Jurkat, Clone E6-1 (cell line): ENCODE results near the gene SRGAP1.
"Not testable (repeated sequence)": the region's sequence is repeated elsewhere in the genome, so short reads cannot be mapped to it uniquely, and the experiment has no call there.

ENCODE experiments used
- DNase-seq: peaks from one replicate; pipeline ENCODE4 v3.0.0-alpha.2; 2011; ENCODE audit warnings: low read depth, low spot score
- H3K4me3 ChIP-seq: 2 replicates; pipeline ENCODE4 v1.5.1; 2011; ENCODE audit warnings: mild to moderate bottlenecking, low read length, control low read depth, moderate library complexity

SRGAP1 gene

GRCh38 chr12:64122154-64122553 is 277.7 kb downstream of the SRGAP1 start:
- H3K4me3 ChIP-seq, result no peak overlapping the region

DNA sequence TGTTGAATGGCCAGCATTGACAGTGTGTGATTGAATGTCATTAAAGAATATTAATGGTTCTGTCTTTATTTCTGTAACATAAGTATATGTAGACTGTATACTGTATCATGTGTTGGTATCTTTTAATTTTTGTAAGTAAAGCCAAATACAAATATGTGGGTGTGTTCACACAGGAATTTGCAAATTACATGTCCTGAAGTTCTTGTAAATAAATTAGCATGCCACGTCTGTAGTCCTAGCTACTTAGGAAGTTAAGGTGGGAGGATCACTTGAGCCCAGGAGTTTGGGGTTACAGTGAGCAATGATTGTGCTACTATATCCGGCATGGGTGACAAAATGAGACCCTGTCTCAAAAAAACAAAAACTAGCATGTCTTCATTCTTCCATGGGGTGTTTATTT is 278.5 kb downstream of the SRGAP1 start:
- no peak for DNase-seq
- no peak overlapping the region for H3K4me3 ChIP-seq

More at GRCh38 chr12:64122154-64122553, 277.7 kb downstream of the SRGAP1 start:
- DNase-seq, result no peak

DNA sequence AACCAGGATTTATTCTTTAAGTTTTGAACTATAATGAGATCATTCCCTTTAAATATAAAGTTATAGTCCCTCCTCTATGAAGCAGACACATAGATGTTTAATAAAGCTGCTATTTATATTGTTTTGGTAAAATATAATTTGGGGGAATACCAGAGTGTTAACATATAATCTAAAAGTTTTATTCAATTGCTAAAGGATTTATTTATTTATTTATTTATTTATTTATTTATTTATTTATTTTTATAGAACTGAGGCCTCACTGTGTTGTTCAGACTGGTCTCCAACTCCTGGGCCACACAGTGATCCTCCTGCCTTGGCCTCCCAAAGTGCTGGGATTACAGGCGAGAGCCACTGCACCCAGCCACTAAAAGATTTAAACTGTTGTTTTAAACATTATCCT is 278.9 kb downstream of the SRGAP1 start:
- H3K4me3 ChIP-seq, result no peak overlapping the region
- DNase-seq, result no peak

DNA sequence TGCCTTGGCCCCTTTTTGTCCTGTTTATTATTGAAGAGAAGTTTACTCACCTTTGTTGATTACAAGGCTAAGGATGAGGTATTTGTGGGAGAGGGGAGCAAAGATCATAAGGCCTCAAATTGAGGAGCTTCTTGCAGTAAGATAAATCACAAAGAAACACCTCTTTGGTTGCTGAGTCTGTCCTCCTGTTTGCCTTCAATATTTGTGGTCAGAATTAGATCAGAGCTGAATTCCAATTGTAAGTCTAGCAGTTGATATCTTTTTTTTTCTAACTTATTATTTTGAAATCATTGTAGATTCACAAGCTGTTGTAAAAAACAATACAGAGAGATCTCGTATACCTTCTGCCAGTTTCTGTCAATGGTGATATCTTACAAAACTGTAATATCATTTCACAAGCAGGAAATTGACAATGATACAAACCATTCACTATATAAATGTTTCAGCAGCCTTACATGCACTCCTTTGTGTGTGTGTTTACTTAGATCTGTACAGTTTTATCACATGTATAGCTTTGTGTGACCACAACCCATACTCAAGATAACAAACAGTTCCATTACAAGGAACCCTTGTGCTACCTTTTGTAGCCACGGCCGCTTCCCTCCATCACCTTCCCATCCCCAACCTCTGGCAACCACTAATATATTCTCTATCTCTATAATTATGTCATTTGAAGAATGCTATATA is 280.2 kb downstream of the SRGAP1 start:
- no peak for DNase-seq
- no peak overlapping the region for H3K4me3 ChIP-seq

DNA sequence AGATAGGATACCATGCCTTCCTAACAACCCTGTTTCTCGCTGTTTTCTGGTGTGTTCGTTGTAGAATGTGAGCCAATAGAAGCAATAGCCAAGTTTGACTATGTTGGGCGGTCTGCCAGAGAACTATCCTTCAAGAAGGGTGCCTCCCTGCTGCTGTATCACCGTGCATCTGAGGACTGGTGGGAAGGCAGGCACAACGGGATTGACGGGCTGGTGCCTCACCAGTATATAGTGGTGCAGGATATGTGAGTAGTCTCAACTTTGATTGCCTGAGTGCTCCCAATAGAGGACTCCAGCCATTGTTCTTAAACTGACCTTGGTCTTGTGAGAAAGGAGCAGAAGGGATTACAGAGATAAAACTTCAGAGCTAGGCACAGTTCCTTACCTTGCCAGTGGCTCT is 281.4 kb downstream of the SRGAP1 start:
- no peak for DNase-seq

DNA sequence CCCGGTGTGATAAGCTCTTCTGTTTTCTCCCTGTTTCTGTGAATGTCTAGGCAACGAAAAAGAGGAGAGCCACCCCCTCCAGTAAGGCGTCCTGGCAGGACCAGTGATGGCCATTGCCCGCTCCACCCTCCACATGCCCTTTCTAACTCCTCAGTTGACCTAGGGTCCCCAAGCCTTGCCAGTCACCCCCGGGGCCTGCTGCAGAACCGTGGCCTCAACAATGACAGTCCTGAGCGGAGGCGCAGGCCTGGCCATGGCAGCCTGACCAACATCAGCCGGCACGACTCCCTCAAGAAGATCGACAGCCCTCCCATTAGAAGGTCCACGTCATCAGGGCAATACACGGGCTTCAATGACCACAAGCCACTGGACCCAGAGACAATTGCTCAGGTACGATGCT is 283.3 kb downstream of the SRGAP1 start:
- DNase-seq, result no peak
- H3K4me3 ChIP-seq, result no peak overlapping the region

More for the DNA sequence above, 281.4 kb downstream of the SRGAP1 start:
- H3K4me3 ChIP-seq, result no peak overlapping the region

- no peak for DNase-seq
- no peak overlapping the region for H3K4me3 ChIP-seq
These were observed 283.9 kb downstream of the SRGAP1 start for GRCh38 chr12:64128366-64128765.

- not testable (repeated sequence) for DNase-seq, H3K4me3 ChIP-seq
These were observed 286.0 kb downstream of the SRGAP1 start for GRCh38 chr12:64130476-64130875.

DNA sequence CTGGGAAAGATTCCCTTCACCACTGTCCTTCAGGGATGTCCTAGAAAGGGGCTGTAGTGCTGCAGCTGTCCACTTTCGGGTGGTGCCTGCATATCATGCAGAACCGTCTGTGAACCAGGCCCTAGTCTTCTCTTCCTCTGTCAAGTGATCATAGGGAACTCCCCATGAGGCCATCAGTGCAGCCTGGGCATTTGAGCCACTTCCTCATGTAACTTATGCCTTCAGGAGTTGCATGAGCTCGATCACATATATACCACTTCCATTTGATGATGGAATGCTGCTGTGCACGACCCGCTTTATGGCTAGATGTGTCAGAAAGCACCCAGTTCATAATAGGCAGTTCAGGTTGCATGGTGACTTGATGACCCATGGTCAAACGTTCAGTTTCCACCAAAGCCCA is 287.0 kb downstream of the SRGAP1 start:
- not testable (repeated sequence) for H3K4me3 ChIP-seq, DNase-seq

GRCh38 chr12:64132672-64133071 is 288.2 kb downstream of the SRGAP1 start:
- DNase-seq, H3K4me3 ChIP-seq: not testable (repeated sequence)

- DNase-seq, result no peak
- H3K4me3 ChIP-seq, result no peak overlapping the region
These were observed 292.6 kb downstream of the SRGAP1 start for GRCh38 chr12:64137117-64137516.

DNA sequence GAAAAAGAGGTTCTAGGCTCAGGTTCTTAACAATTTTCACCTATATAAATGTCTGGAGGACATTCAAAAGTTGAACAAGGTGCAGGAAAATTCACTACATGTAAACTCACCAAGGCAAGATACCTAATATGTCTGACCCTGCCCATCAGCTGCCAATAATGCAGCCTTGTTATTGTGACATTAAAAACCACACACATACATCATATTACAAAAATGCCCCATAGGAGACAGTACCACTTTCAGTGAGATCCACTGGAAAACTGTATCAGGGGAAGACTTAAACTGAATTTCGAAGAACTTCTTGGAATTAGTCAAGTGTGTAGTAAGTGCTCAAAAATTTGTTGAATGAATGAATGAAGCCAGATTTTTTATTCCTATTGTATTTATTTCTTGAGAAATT is 294.5 kb downstream of the SRGAP1 start:
- DNase-seq, result no peak
- no peak overlapping the region for H3K4me3 ChIP-seq

GRCh38 chr12:64142382-64142781 is 297.9 kb downstream of the SRGAP1 start:
- H3K4me3 ChIP-seq, result no peak overlapping the region
- no peak for DNase-seq

- no peak for DNase-seq
- no peak overlapping the region for H3K4me3 ChIP-seq
These were observed 298.3 kb downstream of the SRGAP1 start for GRCh38 chr12:64142784-64143183.

- no peak for DNase-seq
- no peak overlapping the region for H3K4me3 ChIP-seq
These were observed 300.7 kb downstream of the SRGAP1 start for GRCh38 chr12:64145226-64145625.

GRCh38 chr12:64147011-64147631 is 302.6 kb downstream of the SRGAP1 start:
- DNase-seq, result no peak
- no peak overlapping the region for H3K4me3 ChIP-seq

- H3K4me3 ChIP-seq, result no peak overlapping the region
- no peak for DNase-seq
These were observed 303.4 kb downstream of the SRGAP1 start for GRCh38 chr12:64147875-64148274.

- no peak for DNase-seq
- no peak overlapping the region for H3K4me3 ChIP-seq
These were observed 310.2 kb downstream of the SRGAP1 start for GRCh38 chr12:64154677-64155076.

DNA sequence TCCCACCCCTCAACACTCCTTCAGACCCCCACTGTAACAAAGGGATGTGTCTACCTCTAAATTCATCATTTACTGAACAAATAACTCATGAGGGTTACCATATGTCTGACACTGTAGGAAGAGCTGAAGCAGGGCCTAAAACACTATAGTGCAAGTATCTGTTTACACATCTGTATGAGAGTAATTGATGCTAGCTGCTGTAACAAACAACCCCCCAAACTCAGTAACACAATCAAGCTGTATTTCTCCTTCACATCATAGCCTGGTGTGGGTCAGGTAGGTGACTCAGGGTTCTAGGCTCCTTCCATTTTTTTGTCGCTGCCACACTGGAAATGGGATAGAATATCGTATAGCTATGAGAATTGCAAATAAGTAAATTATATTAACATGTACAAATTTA is 312.6 kb downstream of the SRGAP1 start:
- no peak overlapping the region for H3K4me3 ChIP-seq
- DNase-seq, result no peak

DNA sequence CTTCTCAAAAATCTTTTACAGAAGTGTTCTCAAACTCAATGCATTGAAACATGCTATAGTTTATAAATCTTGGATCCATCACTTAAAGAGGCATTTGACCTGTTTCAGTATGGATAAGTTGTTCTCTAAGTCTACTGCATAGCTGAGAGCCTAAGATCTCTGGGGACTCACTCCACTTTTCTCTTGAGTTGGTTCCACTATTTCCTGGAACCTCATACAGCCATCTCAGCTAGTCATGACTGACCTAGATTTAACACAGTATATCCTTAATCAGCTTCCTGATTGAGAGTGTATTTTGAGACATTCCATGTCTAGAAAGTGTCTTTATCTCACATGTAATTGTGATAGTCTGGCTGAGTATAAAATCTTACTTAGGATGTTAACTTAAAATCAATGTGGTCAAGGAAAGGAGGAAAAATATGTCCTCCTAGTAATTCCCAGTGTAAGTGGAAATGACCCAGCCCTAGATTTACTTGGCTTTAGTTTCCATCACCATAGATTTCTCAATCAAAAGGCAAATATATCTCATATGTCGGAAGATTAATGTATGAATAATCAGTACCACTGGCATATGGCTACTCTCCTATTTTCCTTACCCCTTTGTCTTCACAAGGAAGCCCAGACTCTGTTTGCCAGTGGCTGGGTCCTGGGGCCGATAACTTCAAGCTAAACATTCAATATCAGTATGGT is 315.7 kb downstream of the SRGAP1 start:
- DNase-seq, result no peak
- no peak overlapping the region for H3K4me3 ChIP-seq

DNA sequence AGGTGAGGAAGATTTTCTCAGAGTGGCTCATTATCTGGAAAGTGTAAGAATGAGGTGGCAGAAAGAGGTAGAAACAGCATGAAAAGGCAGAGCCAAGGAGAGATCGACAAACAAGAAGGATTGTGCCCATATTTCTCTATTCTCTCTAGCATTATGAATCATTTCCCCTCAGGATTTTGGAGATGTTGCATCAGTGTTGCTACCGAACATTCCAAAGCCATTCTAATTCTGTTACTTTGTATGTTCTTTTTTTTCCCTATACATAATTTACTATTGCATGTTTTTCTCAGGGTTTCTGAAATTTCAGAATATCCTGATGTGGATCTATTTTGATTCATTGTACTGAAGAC is 316.2 kb downstream of the SRGAP1 start:
- H3K4me3 ChIP-seq, result no peak overlapping the region
- DNase-seq, result no peak
